ENCODE data around the gene CCDC70.
"Not testable (repeated sequence)": the region's sequence is repeated elsewhere in the genome, so short reads cannot be mapped to it uniquely, and the experiment has no call there.

Gene CCDC70

GRCh38 chr13:51861723-51862300 lies at the start of gene CCDC70:
Gene CCDC70 (plus strand): TSS chr13:51861969. CDS start chr13:51865412, 3,443 bp downstream.
- no peak for DNase-seq (ENCODE audit: low read depth)

GRCh38 chr13:51814071-51814470 lies 47.7 kb upstream of the CCDC70 start:
- no peak for DNase-seq (ENCODE audit: low read depth)

- no peak for DNase-seq (ENCODE audit: low read depth)
Measured at GRCh38 chr13:51814825-51815650, 46.7 kb upstream of the CCDC70 start.

GRCh38 chr13:51815848-51816247 lies 45.9 kb upstream of the CCDC70 start:
- DNase-seq (ENCODE audit: low read depth): no peak

- DNase-seq (ENCODE audit: low read depth): no peak
Measured at GRCh38 chr13:51816604-51817249, 45.0 kb upstream of the CCDC70 start.

- DNase-seq (ENCODE audit: low read depth): no peak
Measured at GRCh38 chr13:51817717-51818116, 44.1 kb upstream of the CCDC70 start.

GRCh38 chr13:51818276-51818675 lies 43.5 kb upstream of the CCDC70 start:
- DNase-seq (ENCODE audit: low read depth): no peak

GRCh38 chr13:51818781-51819511 lies 42.8 kb upstream of the CCDC70 start:
- DNase-seq (ENCODE audit: low read depth): no peak

- DNase-seq (ENCODE audit: low read depth): no peak
Measured at GRCh38 chr13:51819544-51819943, 42.2 kb upstream of the CCDC70 start.

- no peak for DNase-seq (ENCODE audit: low read depth)
Measured at GRCh38 chr13:51820016-51820597, 41.7 kb upstream of the CCDC70 start.

- no peak for DNase-seq (ENCODE audit: low read depth)
Measured at GRCh38 chr13:51821606-51822005, 40.2 kb upstream of the CCDC70 start.

GRCh38 chr13:51822106-51822815 lies 39.5 kb upstream of the CCDC70 start:
- no peak for DNase-seq (ENCODE audit: low read depth)

- DNase-seq (ENCODE audit: low read depth): no peak
Measured at GRCh38 chr13:51823359-51823758, 38.4 kb upstream of the CCDC70 start.

GRCh38 chr13:51823863-51824262 lies 37.9 kb upstream of the CCDC70 start:
- DNase-seq (ENCODE audit: low read depth): no peak

- not testable (repeated sequence) for DNase-seq (ENCODE audit: low read depth)
Measured at GRCh38 chr13:51824712-51825111, 37.1 kb upstream of the CCDC70 start.

- DNase-seq (ENCODE audit: low read depth): no peak
Measured at GRCh38 chr13:51825165-51825592, 36.6 kb upstream of the CCDC70 start.

- no peak for DNase-seq (ENCODE audit: low read depth)
Measured at GRCh38 chr13:51825681-51826254, 36.0 kb upstream of the CCDC70 start.

- DNase-seq (ENCODE audit: low read depth): no peak
Measured at GRCh38 chr13:51826606-51827005, 35.2 kb upstream of the CCDC70 start.

- no peak for DNase-seq (ENCODE audit: low read depth)
Measured at GRCh38 chr13:51827254-51827653, 34.5 kb upstream of the CCDC70 start.

- no peak for DNase-seq (ENCODE audit: low read depth)
Measured at GRCh38 chr13:51828730-51829567, 32.8 kb upstream of the CCDC70 start.
